GM12801 (cell line): ENCODE results near the gene MEDAG.

Experiments used
- CTCF ChIP-seq: IDR thresholded peaks from one replicate; pipeline ENCODE4 v1.5.1; 2011; ENCODE audit warnings: control low read depth; ENCODE audit not compliant: insufficient read length; ENCODE audit errors: extremely low read depth

MEDAG gene

GRCh38 chr13:30900436-30900835 is 5.6 kb upstream of the MEDAG start:
- TF ChIP-seq CTCF, result no peak

- no peak for TF ChIP-seq CTCF
Observed at GRCh38 chr13:30900952-30901749, 4.9 kb upstream of the MEDAG start.

GRCh38 chr13:30904043-30904442 is 2.0 kb upstream of the MEDAG start:
- TF ChIP-seq CTCF, result no peak

- no peak for TF ChIP-seq CTCF
Observed at GRCh38 chr13:30906411-30907051, 460 bp downstream of the MEDAG start.

- TF ChIP-seq CTCF, result no peak
Observed at GRCh38 chr13:30907121-30907861, 1.2 kb downstream of the MEDAG start.

GRCh38 chr13:30908416-30908980 is 2.4 kb downstream of the MEDAG start:
- no peak for TF ChIP-seq CTCF

GRCh38 chr13:30910676-30911075 is 4.6 kb downstream of the MEDAG start:
- TF ChIP-seq CTCF, result no peak
